HG03571 (cell line): ENCODE results near the gene PHKB.
"Not testable (repeated sequence)": the region's sequence is repeated elsewhere in the genome, so short reads cannot be mapped to it uniquely, and the experiment has no call there.

Experiments
- ATAC-seq: cut with Tn5 transposase; IDR thresholded peaks from one replicate; pipeline ENCODE4 v1.9.1; 2021; ENCODE audit not compliant: unreplicated experiment

PHKB gene

GRCh38 chr16:47460711-47461597, at the start of gene PHKB, which contains the start of gene ITFG1:
PHKB (plus strand) TSS chr16:47461331; CDS start chr16:47461351, 20 bp downstream.
ITFG1 (minus strand) TSS chr16:47461063; CDS start chr16:47461045, 18 bp downstream.
- peak; percentile 66 for ATAC-seq

- no peak for ATAC-seq
These were observed 48.1 kb upstream of the PHKB start for GRCh38 chr16:47413041-47413440.

- no peak for ATAC-seq
These were observed 44.3 kb upstream of the PHKB start for GRCh38 chr16:47416869-47417268.

- ATAC-seq, result no peak
These were observed 36.3 kb upstream of the PHKB start for GRCh38 chr16:47424846-47425245.

- no peak for ATAC-seq
These were observed 34.3 kb upstream of the PHKB start for GRCh38 chr16:47426806-47427205.

GRCh38 chr16:47431960-47432359, 29.2 kb upstream of the PHKB start:
- no peak for ATAC-seq

GRCh38 chr16:47434274-47434673, 26.9 kb upstream of the PHKB start:
- ATAC-seq, result not testable (repeated sequence)

GRCh38 chr16:47440066-47440465, 21.1 kb upstream of the PHKB start:
- not testable (repeated sequence) for ATAC-seq

GRCh38 chr16:47442884-47443283, 18.2 kb upstream of the PHKB start:
- ATAC-seq, result not testable (repeated sequence)

- ATAC-seq, result no peak
These were observed 14.7 kb upstream of the PHKB start for GRCh38 chr16:47446431-47446830.

- no peak for ATAC-seq
These were observed 12.1 kb upstream of the PHKB start for GRCh38 chr16:47448830-47449575.

- no peak for ATAC-seq
These were observed 11.3 kb upstream of the PHKB start for GRCh38 chr16:47449788-47450187.

GRCh38 chr16:47458331-47458730, 2.8 kb upstream of the PHKB start:
- ATAC-seq, result no peak

GRCh38 chr16:47459603-47460002, 1.5 kb upstream of the PHKB start:
- ATAC-seq, result no peak

- ATAC-seq, result no peak
These were observed 796 bp upstream of the PHKB start for GRCh38 chr16:47460359-47460710.

- ATAC-seq, result no peak
These were observed 601 bp downstream of the PHKB start for GRCh38 chr16:47461598-47462266.

GRCh38 chr16:47463771-47464624, 2.9 kb downstream of the PHKB start:
- no peak for ATAC-seq

GRCh38 chr16:47465919-47466630, 4.9 kb downstream of the PHKB start:
- no peak for ATAC-seq

- ATAC-seq, result no peak
These were observed 6.4 kb downstream of the PHKB start for GRCh38 chr16:47467501-47467900.
